ENCODE results near the gene EEF1A1. TPM values are rescaled to one million over a fixed set of nuclear protein-coding genes. Genes with fewer than 3 reads are reported as not detected.
"Not testable (repeated sequence)": the region's sequence is repeated elsewhere in the genome, so short reads cannot be mapped to it uniquely, and the experiment has no call there.

EEF1A1 gene
- total and polyA plus RNA-seq, 9 donors, result 15,578 to 19,769 (median 16,968) TPM

- TF ChIP-seq EP300 (IDR thresholded peaks at IDR 0.05) (no peak), CTCF (IDR thresholded peaks at IDR 0.05) (no peak), POLR2A (IDR thresholded peaks at IDR 0.05) (peak; percentile 13)
- DNase-seq, result peak; percentile 65 to 83 (median 76)
- H3K4me3 ChIP-seq, result peak overlapping the region; percentile 76
- intact Hi-C loops (cut with DNase I), result loop anchor here (1.0 to 5.0 kb wide), 4 partner anchors 62 to 133 kb away; partner anchors contain the start of gene SLC17A5 (in 2 of the 4)
- peaks cover 3% of the 10 kb centered on the region for H3K4me1 ChIP-seq (ENCODE audit: insufficient read depth)
- no peaks in the 10 kb centered on the region for H3K27me3 ChIP-seq
- H3K36me3 ChIP-seq, result no peaks in the 10 kb centered on the region
- no peaks in the 10 kb centered on the region for H3K9me3 ChIP-seq
- 0 to 1% (median 0%) methylated on average over 30 to 56 of the region's 56 CpGs for WGBS, 3 donors
- peak overlapping the region; percentile 79 to 99 for H3K27ac ChIP-seq
Observed at GRCh38 chr6:73519926-73520687, 725 bp downstream of the EEF1A1 start.

GRCh38 chr6:73518982-73519881, 1.6 kb downstream of the EEF1A1 start:
- Histone ChIP-seq H3K27ac (peak overlapping the region; percentile 79 to 99), H3K4me3 (peak overlapping the region; percentile 76)
- H3K36me3 ChIP-seq; H3K4me1 ChIP-seq (ENCODE audit: insufficient read depth); H3K9me3 ChIP-seq; DNase-seq; H3K27me3 ChIP-seq: not testable (repeated sequence)
- 2 to 4% (median 3%) methylated on average over 7 to 8 of the region's 8 CpGs for WGBS, 3 donors
- intact Hi-C loops (cut with DNase I), result loop anchor here in 2 of 4 donors (5.0 kb wide), 1 partner anchor 93 kb away; no protein-coding TSS in a partner anchor

GRCh38 chr6:73518100-73518981, 2.5 kb downstream of the EEF1A1 start:
- not testable (repeated sequence) for DNase-seq; H3K4me1 ChIP-seq (ENCODE audit: insufficient read depth); H3K36me3 ChIP-seq; H3K27me3 ChIP-seq; H3K4me3 ChIP-seq; H3K27ac ChIP-seq; H3K9me3 ChIP-seq
- intact Hi-C loops (cut with DNase I), result loop anchor here in 2 of 4 donors (5.0 kb wide), 1 partner anchor 94 kb away; no protein-coding TSS in a partner anchor
- WGBS, 3 donors, result 11 to 15% (median 13%) methylated on average over 15 to 19 of the region's 19 CpGs
- peak; percentile 17 for TF ChIP-seq POLR2A (IDR thresholded peaks at IDR 0.05)

- Histone ChIP-seq H3K9me3 (no peaks in the 10 kb centered on the region), H3K27ac (no peak overlapping the region), H3K27me3 (no peaks in the 10 kb centered on the region), H3K4me3 (no peak overlapping the region), H3K36me3 (no peaks in the 10 kb centered on the region), H3K4me1 (ENCODE audit: insufficient read depth) (peaks cover 1% of the 10 kb centered on the region)
- intact Hi-C loops (cut with DNase I), result loop anchor here in 3 of 4 donors (2.0 to 5.0 kb wide), 2 partner anchors 94 to 95 kb away; no protein-coding TSS in a partner anchor
- 50 to 54% (median 51%) methylated on average over 4 of the region's 4 CpGs for WGBS, 3 donors
- TF ChIP-seq CTCF (IDR thresholded peaks at IDR 0.05) (no peak), EP300 (IDR thresholded peaks at IDR 0.05) (no peak), POLR2A (IDR thresholded peaks at IDR 0.05) (no peak)
- DNase-seq, result no peak
Observed at GRCh38 chr6:73516514-73517489, 4.0 kb downstream of the EEF1A1 start.

Measured in ovary (tissue), 9 donors.